Measurements from ENCODE around the gene SMYD3.
"Not testable (repeated sequence)": the region's sequence is repeated elsewhere in the genome, so short reads cannot be mapped to it uniquely, and the experiment has no call there.

SMYD3 gene

DNA sequence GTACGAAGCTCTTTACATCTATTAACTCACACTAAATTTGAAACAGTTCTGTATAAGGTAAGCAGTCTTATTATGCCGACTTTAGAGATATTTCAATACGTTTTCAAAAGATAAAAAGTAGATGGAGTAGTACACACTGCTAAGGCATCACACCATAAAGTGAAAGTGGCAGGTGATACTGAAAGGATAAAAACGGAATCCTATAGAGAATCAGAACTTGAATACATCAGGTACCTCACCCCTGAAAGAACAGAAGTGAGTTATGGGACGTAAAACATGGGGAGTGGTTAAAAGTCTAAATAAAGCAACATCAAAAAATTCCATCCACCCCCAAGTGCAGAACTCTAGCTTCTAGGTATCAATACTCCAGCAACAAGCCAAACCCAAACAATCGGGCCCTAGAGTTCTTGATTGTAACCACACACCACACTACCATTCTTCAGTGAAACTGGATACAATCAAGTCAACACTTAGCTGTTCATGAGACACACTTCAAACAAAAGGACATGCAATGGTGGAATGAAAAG lies 142.6 kb downstream of the SMYD3 start:
- Mint-ChIP-seq H3K27me3 (no peaks in the 10 kb centered on the region), H3K27ac (no peak overlapping the region), H3K4me3 (peak overlapping the region; percentile 8), H3K4me1 (peaks cover 21% of the 10 kb centered on the region), H3K36me3 (peaks cover 13% of the 10 kb centered on the region), H3K9me3 (peaks cover 13% of the 10 kb centered on the region)
- DNase-seq (ENCODE audit: low spot score in 2 of 2) = no peak
- ATAC-seq (ENCODE audit: low read depth) = no peak

- not testable (repeated sequence) for H3K27me3 Mint-ChIP-seq; ATAC-seq (ENCODE audit: low read depth); H3K4me3 Mint-ChIP-seq; DNase-seq (ENCODE audit: low spot score in 2 of 2); H3K4me1 Mint-ChIP-seq; H3K27ac Mint-ChIP-seq
- H3K36me3 Mint-ChIP-seq = peaks cover 37% of the 10 kb centered on the region
- peaks cover 25% of the 10 kb centered on the region for H3K9me3 Mint-ChIP-seq
These were observed 150.0 kb downstream of the SMYD3 start for GRCh38 chr1:246357014-246357598.

DNA sequence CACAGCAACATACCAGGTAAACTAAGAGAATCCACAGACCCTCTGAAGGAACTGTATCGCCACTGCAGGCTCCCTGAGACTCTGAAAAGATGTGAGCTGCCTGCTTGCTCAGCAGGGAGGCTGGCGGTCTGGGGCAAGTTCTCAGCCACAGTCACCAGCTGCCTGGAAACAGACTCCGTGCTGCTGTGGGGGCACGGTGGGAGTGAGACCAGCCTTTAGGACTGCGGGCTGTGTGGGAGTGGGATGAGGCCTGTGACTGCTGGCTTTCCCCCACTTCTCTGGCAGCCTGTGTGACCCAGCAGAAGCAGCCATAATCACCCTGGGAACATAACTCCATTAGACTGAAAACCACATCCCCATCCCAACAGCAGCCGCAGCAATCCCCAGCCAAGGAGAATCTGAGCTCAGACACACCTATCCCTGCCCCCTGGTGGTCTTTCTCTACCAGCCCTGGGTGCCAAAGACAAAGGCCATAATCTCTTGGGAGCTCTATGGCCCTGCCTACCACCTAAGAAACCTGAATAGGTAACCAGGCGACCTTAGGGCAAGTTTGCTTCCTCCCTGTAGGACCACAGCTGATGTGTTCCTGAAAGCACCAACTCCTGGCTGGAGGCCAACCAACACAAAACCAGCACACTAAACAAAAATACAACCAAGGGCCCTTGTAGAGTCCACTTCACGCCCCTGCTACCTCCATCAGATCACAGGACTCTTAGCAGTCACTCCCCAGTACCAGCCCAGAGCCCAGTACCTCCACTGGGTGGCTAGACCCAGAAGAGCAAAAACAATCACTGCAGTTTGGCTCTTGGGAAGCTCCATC lies 151.5 kb downstream of the SMYD3 start:
- no peak for ATAC-seq (ENCODE audit: low read depth)
- peaks cover 8% of the 10 kb centered on the region for H3K4me1 Mint-ChIP-seq
- peaks cover 20% of the 10 kb centered on the region for H3K9me3 Mint-ChIP-seq
- no peaks in the 10 kb centered on the region for H3K27me3 Mint-ChIP-seq
- no peak for DNase-seq (ENCODE audit: low spot score in 2 of 2)
- H3K27ac Mint-ChIP-seq = no peak overlapping the region
- peaks cover 29% of the 10 kb centered on the region for H3K36me3 Mint-ChIP-seq
- no peak overlapping the region for H3K4me3 Mint-ChIP-seq

DNA sequence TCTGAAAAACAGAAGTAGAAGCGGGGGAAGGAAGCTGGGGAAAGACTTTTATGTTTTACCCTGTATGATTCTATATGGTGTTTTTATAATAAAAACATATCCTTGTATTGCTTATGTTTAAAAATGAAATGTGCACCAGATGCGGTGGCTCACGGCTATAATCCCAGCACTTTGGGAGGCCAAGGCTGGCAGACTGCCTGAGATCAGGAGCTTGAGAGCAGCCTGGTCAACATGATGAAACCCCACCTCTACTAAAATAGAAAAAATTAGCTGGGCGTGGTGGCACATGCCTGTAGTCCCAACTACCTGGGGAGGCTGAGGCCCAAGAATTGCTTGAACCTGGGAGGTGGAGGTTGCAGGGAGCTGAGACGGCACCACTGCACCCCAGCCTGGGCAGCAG lies 155.4 kb downstream of the SMYD3 start:
- peaks cover 3% of the 10 kb centered on the region for H3K4me1 Mint-ChIP-seq
- H3K36me3 Mint-ChIP-seq = peaks cover 18% of the 10 kb centered on the region
- no peak overlapping the region for H3K4me3 Mint-ChIP-seq
- no peak for DNase-seq (ENCODE audit: low spot score in 2 of 2)
- no peak overlapping the region for H3K27ac Mint-ChIP-seq
- H3K9me3 Mint-ChIP-seq = no peaks in the 10 kb centered on the region
- ATAC-seq (ENCODE audit: low read depth) = no peak
- H3K27me3 Mint-ChIP-seq = no peaks in the 10 kb centered on the region

GRCh38 chr1:246350745-246351144 lies 156.3 kb downstream of the SMYD3 start:
- peaks cover 18% of the 10 kb centered on the region for H3K36me3 Mint-ChIP-seq
- H3K27ac Mint-ChIP-seq = no peak overlapping the region
- H3K9me3 Mint-ChIP-seq = no peaks in the 10 kb centered on the region
- DNase-seq (ENCODE audit: low spot score in 2 of 2) = no peak
- no peak overlapping the region for H3K4me3 Mint-ChIP-seq
- H3K27me3 Mint-ChIP-seq = no peaks in the 10 kb centered on the region
- no peaks in the 10 kb centered on the region for H3K4me1 Mint-ChIP-seq
- no peak for ATAC-seq (ENCODE audit: low read depth)

GRCh38 chr1:246343937-246344336 lies 163.1 kb downstream of the SMYD3 start:
- peaks cover 2% of the 10 kb centered on the region for H3K9me3 Mint-ChIP-seq
- peaks cover 26% of the 10 kb centered on the region for H3K36me3 Mint-ChIP-seq
- DNase-seq (ENCODE audit: low spot score in 2 of 2) = no peak
- H3K4me1 Mint-ChIP-seq = peaks cover 4% of the 10 kb centered on the region
- H3K4me3 Mint-ChIP-seq = no peak overlapping the region
- H3K27ac Mint-ChIP-seq = no peak overlapping the region
- no peak for ATAC-seq (ENCODE audit: low read depth)
- no peaks in the 10 kb centered on the region for H3K27me3 Mint-ChIP-seq

- ATAC-seq (ENCODE audit: low read depth) = no peak
- H3K27me3 Mint-ChIP-seq = no peaks in the 10 kb centered on the region
- peaks cover 24% of the 10 kb centered on the region for H3K36me3 Mint-ChIP-seq
- H3K27ac Mint-ChIP-seq = no peak overlapping the region
- H3K4me1 Mint-ChIP-seq = peaks cover 4% of the 10 kb centered on the region
- H3K9me3 Mint-ChIP-seq = peaks cover 2% of the 10 kb centered on the region
- no peak for DNase-seq (ENCODE audit: low spot score in 2 of 2)
- no peak overlapping the region for H3K4me3 Mint-ChIP-seq
These were observed 163.8 kb downstream of the SMYD3 start for GRCh38 chr1:246343251-246343650.

GRCh38 chr1:246338546-246338945 lies 168.5 kb downstream of the SMYD3 start:
- ATAC-seq (ENCODE audit: low read depth) = no peak
- no peak overlapping the region for H3K27ac Mint-ChIP-seq
- no peak overlapping the region for H3K4me3 Mint-ChIP-seq
- peaks cover 11% of the 10 kb centered on the region for H3K4me1 Mint-ChIP-seq
- peaks cover 15% of the 10 kb centered on the region for H3K36me3 Mint-ChIP-seq
- H3K9me3 Mint-ChIP-seq = no peaks in the 10 kb centered on the region
- H3K27me3 Mint-ChIP-seq = no peaks in the 10 kb centered on the region
- DNase-seq (ENCODE audit: low spot score in 2 of 2) = no peak

DNA sequence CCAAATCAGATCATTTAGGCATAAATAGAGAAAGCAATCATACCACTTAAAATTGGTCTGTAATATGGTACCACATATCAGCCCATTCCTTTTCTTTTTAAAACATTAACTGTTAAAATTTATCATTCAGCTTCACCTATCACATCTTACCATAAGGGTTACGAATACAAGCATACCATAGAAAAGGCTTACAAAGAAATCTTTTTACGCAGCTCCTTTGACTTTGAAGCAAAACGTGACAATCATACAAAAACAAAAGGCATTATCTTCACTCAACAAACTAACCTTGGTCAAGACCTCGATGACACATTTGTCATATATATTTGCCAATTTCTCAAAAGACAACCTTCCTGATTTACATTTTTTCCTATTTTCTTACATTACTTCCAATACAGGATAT lies 169.0 kb downstream of the SMYD3 start:
- H3K27ac Mint-ChIP-seq = no peak overlapping the region
- H3K9me3 Mint-ChIP-seq = no peaks in the 10 kb centered on the region
- peaks cover 17% of the 10 kb centered on the region for H3K36me3 Mint-ChIP-seq
- DNase-seq (ENCODE audit: low spot score in 2 of 2) (no peak), ATAC-seq (ENCODE audit: low read depth) (no peak)
- peaks cover 10% of the 10 kb centered on the region for H3K4me1 Mint-ChIP-seq
- H3K4me3 Mint-ChIP-seq = no peak overlapping the region
- H3K27me3 Mint-ChIP-seq = no peaks in the 10 kb centered on the region

GRCh38 chr1:246335151-246335550 lies 171.9 kb downstream of the SMYD3 start:
- H3K4me1 Mint-ChIP-seq = peaks cover 8% of the 10 kb centered on the region
- H3K27me3 Mint-ChIP-seq = no peaks in the 10 kb centered on the region
- H3K9me3 Mint-ChIP-seq = no peaks in the 10 kb centered on the region
- ATAC-seq (ENCODE audit: low read depth) = no peak
- H3K4me3 Mint-ChIP-seq = no peak overlapping the region
- peaks cover 33% of the 10 kb centered on the region for H3K36me3 Mint-ChIP-seq
- H3K27ac Mint-ChIP-seq = no peak overlapping the region
- DNase-seq (ENCODE audit: low spot score in 2 of 2) = no peak

DNA sequence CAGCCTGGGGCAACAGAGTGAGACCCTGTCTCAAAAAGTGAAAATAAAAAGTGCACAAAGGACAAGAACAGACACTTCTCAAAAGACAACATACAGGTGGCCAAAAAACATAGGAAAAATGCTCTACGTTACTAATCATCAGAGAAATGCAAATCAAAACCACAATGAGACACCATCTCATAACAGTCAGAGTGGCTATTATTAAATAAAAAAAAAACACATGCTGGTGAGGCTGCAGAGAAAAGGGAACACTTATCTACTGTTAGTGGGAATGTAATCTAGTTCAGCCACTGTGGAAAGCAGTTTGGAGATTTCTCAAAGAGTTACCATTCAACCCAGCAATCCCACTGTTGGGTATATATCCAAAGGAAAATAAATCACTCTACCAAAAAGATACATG lies 173.2 kb downstream of the SMYD3 start:
- no peaks in the 10 kb centered on the region for H3K27me3 Mint-ChIP-seq
- DNase-seq (ENCODE audit: low spot score in 2 of 2) = no peak
- H3K9me3 Mint-ChIP-seq = no peaks in the 10 kb centered on the region
- H3K27ac Mint-ChIP-seq = peak overlapping the region; percentile 20
- H3K36me3 Mint-ChIP-seq = peaks cover 39% of the 10 kb centered on the region
- no peak overlapping the region for H3K4me3 Mint-ChIP-seq
- no peak for ATAC-seq (ENCODE audit: low read depth)
- peaks cover 12% of the 10 kb centered on the region for H3K4me1 Mint-ChIP-seq

GRCh38 chr1:246332078-246332477 lies 175.0 kb downstream of the SMYD3 start:
- Mint-ChIP-seq H3K4me1 (peaks cover 12% of the 10 kb centered on the region), H3K4me3 (no peak overlapping the region), H3K27me3 (no peaks in the 10 kb centered on the region), H3K9me3 (peaks cover 2% of the 10 kb centered on the region), H3K36me3 (peaks cover 45% of the 10 kb centered on the region), H3K27ac (no peak overlapping the region)
- DNase-seq (ENCODE audit: low spot score in 2 of 2) (no peak), ATAC-seq (ENCODE audit: low read depth) (no peak)

- Mint-ChIP-seq H3K4me1 (peaks cover 12% of the 10 kb centered on the region), H3K9me3 (peaks cover 2% of the 10 kb centered on the region), H3K27me3 (no peaks in the 10 kb centered on the region), H3K36me3 (peaks cover 48% of the 10 kb centered on the region), H3K27ac (no peak overlapping the region), H3K4me3 (no peak overlapping the region)
- ATAC-seq (ENCODE audit: low read depth) (peak; percentile 52), DNase-seq (ENCODE audit: low spot score in 2 of 2) (no peak)
These were observed 177.2 kb downstream of the SMYD3 start for GRCh38 chr1:246329900-246330299.

GRCh38 chr1:246329292-246329691 lies 177.8 kb downstream of the SMYD3 start:
- H3K27ac Mint-ChIP-seq; H3K27me3 Mint-ChIP-seq; H3K9me3 Mint-ChIP-seq; ATAC-seq (ENCODE audit: low read depth); DNase-seq (ENCODE audit: low spot score in 2 of 2); H3K4me3 Mint-ChIP-seq: not testable (repeated sequence)
- Mint-ChIP-seq H3K36me3 (peaks cover 46% of the 10 kb centered on the region), H3K4me1 (peaks cover 11% of the 10 kb centered on the region)
